K562 (cell line): ENCODE results near the gene ZNF107. TPM values are rescaled to one million over a fixed set of nuclear protein-coding genes. Genes with fewer than 3 reads are reported as not detected.

Experiments
- ATAC-seq: fragments of 200-7000 bp; cut with Tn5 transposase; 3 replicates; pipeline ENCODE4 v1.9.1; 2020; ENCODE audit warnings: moderate library complexity
- BruUV-seq: library from RNA; stranded (reverse); fragments of 400-500 nt; replicated peaks from 2 replicates; lab custom pipeline; 2021; lab: Mats Ljungman, UMichigan
- CTCF ChIA-PET: fragments of 300-600 bp; formaldehyde crosslinking; extraction: SDS; loops from one replicate; lab custom pipeline; 2021; ENCODE audit warnings: low intra/inter-chr PET ratio; lab: Yijun Ruan, JAX
- POLR2A ChIA-PET: fragments of 300-600, 350-650 bp; sonication (Branson Sonifier 250); formaldehyde crosslinking; extraction: SDS; loops from one replicate; lab custom pipeline; 2021; ENCODE audit warnings: antibody characterized with exemption, inconsistent platforms; lab: Yijun Ruan, JAX
- DNase-seq, 4 experiments: peaks; one replicate each; pipeline versions ENCODE4 v3.0.0 to v3.0.0-alpha.2; 2011 to 2018; ENCODE audit warnings: low spot score in 3 of 4, mixed read lengths in 3 of 4; ENCODE audit errors: extremely low read depth in 1 of 4
- FAIRE-seq: peaks from 2 replicates; lab custom pipeline; 2011; peaks lifted over from hg19 to GRCh38; lab: Jason Lieb, UNC
- H2AFZ ChIP-seq: 2 replicates; pipeline ENCODE4 v1.6.0; 2011; ENCODE audit warnings: low read depth, low read length, control low read depth, inconsistent platforms
- H3K27ac ChIP-seq: fragments of 200-600 bp; 3 replicates; pipeline ENCODE4 v1.8.0; 2011; ENCODE audit warnings: low read depth, mild to moderate bottlenecking, control low read depth, inconsistent platforms, low read length, moderate library complexity, mixed read lengths; ENCODE audit errors: extremely low read depth
- H3K27me3 ChIP-seq, 2 experiments: fragments of 300-600 bp in 1 of 2; 2 replicates in 1 of 2; 3 replicates in 1 of 2; pipeline versions ENCODE4 v1.6.0 to v1.8.0; 2011; ENCODE audit warnings: inconsistent platforms in 2 of 2, low read length in 2 of 2, mild to moderate bottlenecking in 1 of 2, mixed read lengths in 1 of 2, moderate library complexity in 1 of 2; ENCODE audit not compliant: control insufficient read depth in 2 of 2, insufficient read depth in 2 of 2
- H3K36me3 ChIP-seq: fragments of 300-600 bp; 3 replicates; pipeline ENCODE4 v1.8.0; 2011; ENCODE audit warnings: mild to moderate bottlenecking, low read length, inconsistent platforms; ENCODE audit not compliant: control insufficient read depth, insufficient read depth
- H3K4me1 ChIP-seq, 2 experiments: fragments of 200-600 bp in 1 of 2; replicated peaks in 1 of 2; 2 replicates in 1 of 2; 3 replicates in 1 of 2; pipeline versions ENCODE4 v1.5.1 to v1.8.0; 2011; ENCODE audit warnings: inconsistent platforms in 2 of 2, low read length in 2 of 2, mild to moderate bottlenecking in 1 of 2, mixed read lengths in 1 of 2, moderate library complexity in 1 of 2; ENCODE audit not compliant: control insufficient read depth in 2 of 2, insufficient read depth in 2 of 2
- H3K4me2 ChIP-seq: 2 replicates; pipeline ENCODE4 v1.6.1; 2011; ENCODE audit warnings: low read length, control low read depth, inconsistent platforms, mixed read lengths; ENCODE audit not compliant: insufficient read depth
- H3K4me3 ChIP-seq: fragments of 200-600 bp; sonication (generic), shearing (Covaris generic); 2 replicates; pipeline ENCODE4 v1.5.1; 2016; ENCODE audit warnings: control low read depth, inconsistent platforms
- H3K79me2 ChIP-seq: fragments of 200-600 bp; 3 replicates; pipeline ENCODE4 v1.8.0; 2011; ENCODE audit warnings: low read length, inconsistent platforms; ENCODE audit not compliant: control insufficient read depth, insufficient read depth
- H3K9ac ChIP-seq, 2 experiments: 2 replicates each; pipeline versions ENCODE4 v1.6.0 to v1.6.1; 2011; ENCODE audit warnings: low read depth in 2 of 2, low read length in 2 of 2, control low read depth in 1 of 2, inconsistent platforms in 1 of 2, mild to moderate bottlenecking in 1 of 2, mixed read lengths in 1 of 2; ENCODE audit not compliant: insufficient read depth in 1 of 2
- H3K9me1 ChIP-seq: one replicate; pipeline ENCODE4 v1.6.0; 2011; ENCODE audit warnings: inconsistent platforms, mild to moderate bottlenecking, low read length, moderate library complexity; ENCODE audit not compliant: control insufficient read depth, insufficient read depth
- H3K9me3 ChIP-seq: replicated peaks from 2 replicates; pipeline ENCODE4 v1.5.1; 2011; ENCODE audit warnings: low read depth, low read length, inconsistent platforms; ENCODE audit not compliant: control insufficient read depth, insufficient read depth
- H4K20me1 ChIP-seq: replicated peaks from 2 replicates; pipeline ENCODE4 v1.6.1; 2011; ENCODE audit warnings: low read length, inconsistent platforms, mixed read lengths; ENCODE audit not compliant: control insufficient read depth, insufficient read depth
- CEBPG ChIP-seq, 3 experiments: fragments of 200-800 bp in 1 of 3; sonication (Bioruptor generic) in 1 of 3; sonication (generic) in 1 of 3; formaldehyde crosslinking in 1 of 3; IDR thresholded peaks in 2 of 3; conservative IDR thresholded peaks in 1 of 3; 2 replicates each; pipeline versions ENCODE4 v1.6.1 to v1.8.0; 2016 to 2022; ENCODE audit warnings: missing compliant biosample characterization in 2 of 3, missing genetic modification characterization in 2 of 3, mild to moderate bottlenecking in 1 of 3, missing genetic modification reagents in 1 of 3
- ZNF212 ChIP-seq: fragments of 450-650 bp; formaldehyde crosslinking; IDR thresholded peaks from 2 replicates; pipeline ENCODE4 v1.4.0; 2020; ENCODE audit warnings: mild to moderate bottlenecking
- WGBS: fragments of 100-300 bp; shearing (Covaris generic); methylation state at CpG from one replicate; pipeline ENCODE4 v1.1.6; 2016; ENCODE audit warnings: low coverage, mixed read lengths; ENCODE audit not compliant: insufficient coverage; ENCODE audit errors: missing lambda C conversion rate; 5-methylcytosine and 5-hydroxymethylcytosine counted together
- in situ Hi-C: fragments of 300-500 bp; cut with MboI; formaldehyde crosslinking; loops from 4 replicates; pipeline ENCODE4 v1.15.0; 2018; ENCODE audit warnings: inconsistent platforms, mixed read lengths
- intact Hi-C: fragments of 100-400 bp; cut with micrococcal nuclease; formaldehyde crosslinking; loops from 2 replicates; pipeline ENCODE4 v1.14.2; 2022
- polyA plus RNA-seq, 8 experiments: library from polyadenylated mRNA; depleted of rRNA in 4 of 8; stranded (reverse) in 5 of 8; unstranded in 3 of 8; fragments of >200 nt; fragmentation: Nextera tagmentation in 2 of 8; fragmentation: Illumina TruSeq in 1 of 8; extraction: Ambion mirVana in 2 of 8; extraction: Trizol in 1 of 8; gene quantifications; 2 replicates each; pipeline versions ENCODE4 v1.2.1 to v1.2.3, GENCODE V29; 2011 to 2014; ENCODE audit warnings: inconsistent platforms in 1 of 8, missing spikeins in 1 of 8
- total RNA-seq, 7 experiments: library from RNA; depleted of rRNA in 6 of 7; stranded (reverse); fragments of >200 nt in 6 of 7; fragmentation: Illumina TruSeq in 2 of 7; extraction: Trizol in 2 of 7; gene quantifications; 2 replicates each; pipeline versions ENCODE4 v1.2.1 to v1.2.3, GENCODE V29; 2011 to 2021; ENCODE audit warnings: low replicate concordance in 1 of 7
- TF ChIP-seq, protein P1 (sequence below): IDR thresholded peaks from 2 replicates; pipeline ENCODE4 v1.6.1; 2011; ENCODE audit warnings: borderline replicate concordance, low read depth, mild to moderate bottlenecking, moderate library complexity, low read length; ENCODE audit not compliant: insufficient read depth, poor library complexity, severe bottlenecking

Gene ZNF107
- total and polyA plus RNA-seq, 9 of the 15 experiments (the other 6 are each of a cell fraction or from before 2014, with no cell fraction given): 2.4 to 14.2 (median 7.9) TPM

DNA sequence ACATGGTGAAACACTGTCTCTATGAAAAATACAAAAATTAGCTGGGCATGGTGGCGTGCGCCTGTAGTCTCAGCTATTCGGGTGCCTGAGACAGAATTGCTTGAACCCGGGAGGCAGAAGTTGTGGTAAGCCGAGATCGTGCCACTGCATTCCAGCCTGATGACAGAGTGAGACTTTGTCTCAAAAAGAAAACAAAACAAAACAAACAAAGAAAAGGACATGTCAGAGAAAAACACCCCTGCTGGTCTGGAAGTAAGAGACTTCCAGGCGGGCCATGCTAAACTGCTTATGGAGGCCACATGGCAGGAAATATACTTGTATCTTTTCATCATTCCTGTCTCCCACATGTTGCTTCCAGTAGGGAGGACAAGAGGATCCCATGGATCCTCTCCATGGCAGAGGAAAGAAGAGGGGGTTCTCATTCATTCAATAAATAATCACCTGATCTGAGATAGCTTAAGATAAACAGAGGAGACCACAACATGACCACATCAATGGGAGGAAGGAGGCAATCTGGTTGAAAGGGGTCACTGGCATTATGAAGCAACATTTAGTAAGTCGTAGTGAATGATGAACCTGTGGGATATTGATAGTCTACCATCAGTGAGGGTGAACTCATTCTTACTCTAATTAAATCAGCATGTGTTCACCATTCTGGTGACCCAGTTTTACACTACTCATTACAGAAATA lies 67.8 kb downstream of the ZNF107 start:
- no peak for ATAC-seq
- BruUV-seq: no TSS peak

More for the DNA sequence above, 67.8 kb downstream of the ZNF107 start:
- ChIA-PET POLR2A (no interaction called here), CTCF (no interaction called here)
- FAIRE-seq (no peak), DNase-seq (no peak)
- peaks cover 0 to 4% of the 10 kb centered on the region in 2 experiments; a peak in 2 of 5 replicates for H3K4me1 ChIP-seq
- no peaks in the 10 kb centered on the region for H3K9me1 ChIP-seq
- no peaks in the 10 kb centered on the region; the same call in 1 of the 2 replicates for H3K9me3 ChIP-seq
- intact Hi-C loops: no loop called here
- H2AFZ ChIP-seq: no peak overlapping the region
- WGBS: 36% methylated on average over 8 of the region's 8 CpGs
- H3K4me2 ChIP-seq: no peak overlapping the region
- in situ Hi-C loops: no loop called here
- no peak overlapping the region for H3K27ac ChIP-seq
- TF ChIP-seq ZNF212 (CRISPR knock-in tag) (no peak), CEBPG (CRISPR knock-in tag; IDR thresholded peaks at IDR 0.05) (no peak), CEBPG (tag; conservative IDR thresholded peaks at IDR 0.05 in 1 of 2, IDR thresholded peaks at IDR 0.05 in 1 of 2) (0 out of 4 replicates have a peak, but pooled peaks of 1 of the 2 experiments have one; percentile 14)
- TF ChIP-seq, protein P1, sequence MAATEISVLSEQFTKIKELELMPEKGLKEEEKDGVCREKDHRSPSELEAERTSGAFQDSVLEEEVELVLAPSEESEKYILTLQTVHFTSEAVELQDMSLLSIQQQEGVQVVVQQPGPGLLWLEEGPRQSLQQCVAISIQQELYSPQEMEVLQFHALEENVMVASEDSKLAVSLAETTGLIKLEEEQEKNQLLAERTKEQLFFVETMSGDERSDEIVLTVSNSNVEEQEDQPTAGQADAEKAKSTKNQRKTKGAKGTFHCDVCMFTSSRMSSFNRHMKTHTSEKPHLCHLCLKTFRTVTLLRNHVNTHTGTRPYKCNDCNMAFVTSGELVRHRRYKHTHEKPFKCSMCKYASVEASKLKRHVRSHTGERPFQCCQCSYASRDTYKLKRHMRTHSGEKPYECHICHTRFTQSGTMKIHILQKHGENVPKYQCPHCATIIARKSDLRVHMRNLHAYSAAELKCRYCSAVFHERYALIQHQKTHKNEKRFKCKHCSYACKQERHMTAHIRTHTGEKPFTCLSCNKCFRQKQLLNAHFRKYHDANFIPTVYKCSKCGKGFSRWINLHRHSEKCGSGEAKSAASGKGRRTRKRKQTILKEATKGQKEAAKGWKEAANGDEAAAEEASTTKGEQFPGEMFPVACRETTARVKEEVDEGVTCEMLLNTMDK: no peak
- no peaks in the 10 kb centered on the region for H3K79me2 ChIP-seq
- no peaks in the 10 kb centered on the region for H4K20me1 ChIP-seq
- no peaks in the 10 kb centered on the region for H3K27me3 ChIP-seq
- H3K4me3 ChIP-seq: no peak overlapping the region
- H3K36me3 ChIP-seq: no peaks in the 10 kb centered on the region
- no peak overlapping the region for H3K9ac ChIP-seq
